GM18498 (cell line): ENCODE results near the gene JMJD8.

Experiments used
- ATAC-seq: cut with Tn5 transposase; IDR thresholded peaks from one replicate; pipeline ENCODE4 v1.9.1; 2021; ENCODE audit warnings: mild to moderate bottlenecking, moderate library complexity; ENCODE audit not compliant: unreplicated experiment

JMJD8 gene

DNA sequence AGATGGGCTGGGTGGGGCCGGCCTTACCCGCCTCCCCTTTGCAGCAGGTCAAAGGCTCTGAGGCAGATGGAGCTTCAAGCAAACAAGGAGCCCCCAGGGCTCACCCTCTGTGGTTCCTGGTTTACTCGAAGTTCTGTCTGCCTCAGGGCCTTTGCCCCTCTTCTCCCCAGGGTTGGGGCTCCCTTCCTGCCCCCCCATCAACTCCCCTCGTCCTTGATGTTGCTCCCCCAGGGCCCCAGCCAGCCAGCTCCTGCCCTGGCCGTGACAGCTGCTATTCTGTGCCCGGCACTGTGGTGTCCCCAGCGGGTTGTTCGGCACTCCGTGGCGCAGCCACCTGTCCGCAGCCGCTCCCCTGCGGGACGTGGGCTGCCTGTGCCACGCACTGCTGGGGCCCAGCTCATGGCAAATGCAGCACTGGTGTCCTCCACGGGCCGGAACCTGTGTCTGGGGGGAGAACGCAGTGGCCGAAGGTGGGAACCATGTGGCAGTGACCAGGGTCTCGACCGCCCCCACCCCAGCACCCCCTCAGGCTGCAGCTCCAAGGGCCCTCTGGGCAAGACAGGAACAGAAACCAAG is 26.5 kb upstream of the JMJD8 start:
- ATAC-seq, result no peak

DNA sequence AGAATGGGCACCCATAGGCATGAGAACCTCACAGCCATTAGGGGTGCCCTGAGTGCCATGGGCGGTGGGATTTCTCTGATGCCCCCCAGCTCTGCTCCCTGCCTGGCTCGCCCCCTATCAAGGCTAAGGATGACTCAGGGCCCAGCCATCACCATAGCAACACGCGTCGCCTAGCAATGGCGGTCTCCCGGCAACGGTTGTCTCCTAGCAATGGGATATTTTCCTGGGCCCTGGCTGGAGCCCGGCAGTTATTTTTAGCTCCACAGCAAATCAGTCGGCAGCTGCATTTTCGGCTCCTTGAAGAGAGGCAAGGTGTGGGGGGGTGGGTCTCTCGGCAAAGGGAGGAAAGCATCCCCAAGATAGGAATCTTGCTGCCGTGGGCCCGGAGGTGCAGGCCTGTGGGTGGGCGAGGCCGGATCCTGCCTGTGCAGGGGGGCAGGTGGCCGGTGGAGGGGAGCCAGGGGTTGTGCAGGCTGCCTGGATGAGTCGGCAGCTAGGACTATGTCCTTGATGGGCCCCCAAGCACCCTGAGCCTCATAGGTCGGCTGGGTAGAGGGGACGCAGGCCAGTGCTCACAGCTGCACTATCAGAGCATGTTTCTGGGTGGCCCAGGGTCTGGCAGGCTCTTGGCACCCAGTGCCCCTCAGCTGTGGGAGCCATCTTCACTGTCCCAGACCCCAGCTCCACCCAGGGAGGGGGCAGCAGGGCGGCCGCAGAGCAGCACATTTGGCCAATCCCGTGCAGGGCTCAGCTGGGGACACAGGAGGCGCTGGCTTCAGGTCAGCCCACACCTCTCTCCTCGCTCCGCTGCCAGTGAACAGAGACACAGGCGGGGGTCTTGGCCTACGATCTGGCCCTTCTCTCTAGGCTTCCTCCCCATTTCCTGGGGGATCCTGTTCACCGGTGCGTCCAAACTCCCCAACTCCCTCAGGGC is 25.7 kb upstream of the JMJD8 start:
- no peak for ATAC-seq

DNA sequence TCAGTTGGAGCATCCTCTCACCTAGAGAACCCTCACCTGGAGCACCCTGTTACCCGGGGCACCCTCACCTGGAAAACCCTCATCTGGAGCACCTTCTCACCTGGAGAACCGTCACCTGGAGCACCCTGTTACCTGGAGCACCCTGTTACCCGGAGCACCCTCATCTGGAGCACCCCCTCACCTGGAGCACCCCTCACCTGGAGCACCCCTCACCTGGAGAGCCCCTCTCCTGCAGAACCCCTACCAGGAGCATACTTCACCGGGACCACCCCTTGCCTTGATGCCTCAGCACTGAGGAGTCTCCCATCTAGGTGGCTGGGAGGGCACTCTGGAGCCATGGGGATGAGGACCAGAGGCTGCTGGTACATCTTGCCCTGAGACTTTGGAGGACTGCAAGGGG is 24.8 kb upstream of the JMJD8 start:
- no peak for ATAC-seq

DNA sequence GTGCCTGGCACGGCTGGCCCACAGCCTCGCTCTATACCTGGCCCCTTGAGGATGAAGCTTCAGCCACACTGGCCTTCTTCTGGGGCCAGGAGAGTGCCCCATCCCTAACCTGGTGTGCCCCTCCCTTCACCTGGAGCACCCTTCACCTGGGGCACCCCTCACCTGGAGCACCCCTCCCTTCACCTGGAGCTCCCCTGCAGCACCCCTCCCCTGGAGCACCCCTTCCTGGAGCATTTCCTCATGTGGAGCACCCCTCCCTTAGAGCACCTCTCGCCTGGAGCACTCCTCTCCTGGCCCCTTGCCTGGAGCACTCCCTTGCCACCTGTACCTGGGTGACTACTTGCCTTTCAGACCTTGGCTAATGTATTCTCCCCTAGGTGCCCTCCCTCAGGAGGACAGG is 23.9 kb upstream of the JMJD8 start:
- no peak for ATAC-seq

DNA sequence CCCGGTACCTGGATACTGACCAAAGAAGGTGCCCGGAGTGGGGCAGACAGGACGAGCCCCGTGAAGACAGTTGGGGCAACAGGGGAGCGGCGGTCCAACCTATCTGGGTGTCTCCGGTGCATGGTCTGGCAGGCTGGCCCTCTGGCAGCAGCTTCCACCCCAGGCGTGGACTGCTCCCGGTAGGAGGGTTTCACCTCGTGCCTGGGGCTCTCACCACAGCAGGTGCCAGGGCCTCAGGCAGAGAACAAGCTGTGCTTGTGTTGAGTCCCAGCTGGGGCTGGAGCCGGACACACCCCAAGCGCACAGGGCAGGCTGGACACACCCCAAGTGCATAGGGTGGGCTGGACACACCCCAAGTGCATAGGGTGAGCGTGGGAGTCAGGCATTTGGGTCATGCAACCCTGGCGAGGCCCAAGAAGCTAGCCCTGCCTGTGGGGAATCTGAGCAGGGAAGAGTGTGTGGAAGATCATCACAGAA is 23.0 kb upstream of the JMJD8 start:
- no peak for ATAC-seq

DNA sequence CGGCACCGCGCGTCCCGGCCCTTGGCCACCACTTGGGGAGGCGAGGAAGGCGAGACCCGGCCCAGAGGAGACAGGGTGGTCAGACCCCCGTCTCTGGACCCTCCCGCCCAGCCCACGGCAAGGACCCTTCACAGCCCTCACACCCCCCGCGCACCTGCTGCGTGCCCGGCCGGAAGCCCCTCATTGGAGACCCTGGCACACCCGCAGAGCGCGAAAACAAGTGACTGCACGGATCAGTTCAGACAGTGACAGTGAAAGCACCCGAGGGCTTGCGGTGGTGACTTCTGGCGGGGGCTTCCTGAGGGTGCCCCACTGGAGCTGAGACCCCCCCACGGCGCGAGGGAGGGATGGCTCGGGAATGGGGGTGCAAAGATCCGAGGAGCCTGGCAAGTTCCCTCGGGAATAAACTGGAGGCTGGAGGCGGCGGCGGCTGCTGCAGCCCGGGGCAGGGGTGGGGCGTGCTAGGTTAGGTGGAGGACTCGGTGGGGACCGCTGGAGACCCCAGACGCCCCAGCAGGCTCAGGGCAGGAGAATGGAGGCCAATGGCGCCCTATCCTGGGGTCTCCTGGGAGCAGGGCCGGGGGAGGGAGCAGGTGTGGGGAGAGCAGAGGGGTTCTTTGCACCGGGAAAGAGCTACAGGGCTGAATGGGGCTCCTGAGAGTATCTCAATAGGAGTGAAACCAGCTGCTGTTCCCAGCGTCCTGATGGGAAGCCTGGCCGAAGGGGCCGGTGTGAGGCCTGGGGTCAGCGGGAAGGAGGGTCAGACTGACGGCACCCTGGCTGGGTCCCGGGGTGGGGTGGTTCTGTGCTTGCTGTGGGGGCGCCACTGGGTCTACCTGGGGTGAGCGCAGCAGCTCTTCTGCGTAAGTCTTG is 22.3 kb upstream of the JMJD8 start:
- no peak for ATAC-seq

DNA sequence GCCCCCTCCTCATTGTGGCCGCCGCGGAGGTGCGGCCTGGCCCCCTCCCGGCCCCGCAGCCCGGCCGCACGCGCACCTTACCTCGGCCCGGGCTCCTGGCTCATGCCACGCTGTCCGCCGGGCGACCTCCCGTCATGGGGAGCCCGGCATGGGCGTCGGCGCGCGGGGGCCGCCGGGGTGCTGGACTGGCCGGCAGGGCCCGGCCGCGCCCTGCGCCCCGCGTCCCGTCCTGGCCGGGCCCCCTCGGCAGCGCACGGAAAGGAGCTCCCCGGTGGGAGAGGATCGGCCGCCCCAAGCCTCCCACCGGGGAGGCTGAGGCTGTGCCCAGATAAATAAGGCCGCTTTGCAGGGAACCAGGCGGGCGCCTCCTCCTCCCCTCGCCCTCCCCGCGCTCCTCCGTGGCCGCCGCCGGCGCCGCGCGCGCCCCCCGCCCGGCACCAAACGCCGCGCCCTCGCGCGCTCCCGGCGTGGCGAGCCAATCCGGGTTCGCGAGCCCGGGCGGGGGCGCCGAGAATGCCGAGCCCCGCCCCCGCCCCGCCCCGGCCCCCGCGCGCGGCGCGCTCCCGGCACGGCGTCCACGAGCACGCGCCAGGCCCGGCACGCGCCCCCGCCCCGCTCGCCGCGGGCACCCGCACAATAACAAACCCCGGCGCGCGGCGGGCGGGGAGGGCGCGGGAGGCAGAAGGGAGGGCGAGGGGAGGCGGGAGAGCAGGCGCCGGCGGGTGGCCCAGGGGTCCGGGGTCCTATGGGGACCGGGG is 21.5 kb upstream of the JMJD8 start, which contains the start of gene FBXL16:
FBXL16 (minus strand) TSS at position 371 of the 758 bp plus-strand sequence. CDS start 8,396 bp downstream, outside the sequence.
- no peak for ATAC-seq

DNA sequence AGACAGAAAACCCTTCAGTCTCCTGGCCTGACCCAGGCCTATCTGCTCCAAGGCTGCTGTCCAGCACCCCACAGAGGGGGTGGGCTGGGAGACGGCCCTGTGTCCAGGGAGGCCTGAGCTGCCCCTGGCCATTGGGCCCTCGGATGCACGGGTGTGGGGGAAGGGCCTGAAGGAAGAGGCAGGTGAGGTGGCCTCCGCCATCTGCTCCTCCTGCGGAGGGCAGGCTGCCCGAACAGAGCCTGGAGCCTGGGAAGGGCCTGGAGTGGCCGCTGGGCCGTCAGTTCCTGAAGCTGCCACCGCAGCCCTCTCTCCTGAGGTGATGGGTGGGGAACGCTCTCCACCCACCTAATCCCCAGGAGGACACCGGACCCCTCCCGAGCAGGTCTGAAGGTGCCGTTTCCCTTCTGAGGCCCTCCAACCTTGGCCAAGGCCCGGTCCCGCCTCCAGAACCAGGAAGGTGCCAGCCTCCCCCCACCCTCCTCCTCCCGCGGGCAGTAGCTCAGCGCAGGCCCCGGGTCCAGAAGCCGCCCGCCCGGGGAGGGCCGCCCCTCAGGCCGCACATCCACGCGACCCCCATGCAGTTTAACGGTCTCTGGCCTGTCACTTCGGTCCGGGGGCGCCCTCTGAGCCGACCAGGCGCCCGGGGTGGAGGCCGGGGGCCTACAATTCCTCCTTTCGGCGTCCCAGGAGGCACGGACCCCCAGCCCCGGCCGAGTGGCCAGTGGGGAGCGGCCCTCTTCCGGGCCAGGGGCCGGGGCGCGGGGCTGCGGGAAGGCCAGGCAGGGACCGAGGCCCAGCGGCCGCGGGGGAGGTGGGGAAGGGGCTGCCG is 20.6 kb upstream of the JMJD8 start:
- ATAC-seq, result no peak

DNA sequence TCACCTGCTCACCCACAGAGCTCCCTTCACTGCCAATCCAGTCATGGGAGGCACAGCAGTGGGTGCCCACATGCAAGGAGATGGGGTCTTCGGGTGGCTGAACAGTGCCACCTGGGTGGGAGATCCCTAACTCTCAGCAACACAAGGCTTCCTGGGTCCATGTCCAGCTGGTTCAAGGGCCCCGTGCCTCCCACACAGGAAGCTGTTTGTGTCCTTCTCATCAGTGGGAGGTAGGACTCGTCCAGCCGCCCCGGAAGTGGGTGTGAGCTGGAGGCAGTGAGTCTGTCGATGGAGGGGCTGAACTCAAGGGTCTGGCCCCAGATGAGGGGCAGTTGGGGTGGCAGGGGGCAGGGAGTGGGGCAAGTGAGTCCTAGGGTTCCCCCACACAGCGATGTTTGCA is 19.9 kb upstream of the JMJD8 start:
- ATAC-seq, result no peak

DNA sequence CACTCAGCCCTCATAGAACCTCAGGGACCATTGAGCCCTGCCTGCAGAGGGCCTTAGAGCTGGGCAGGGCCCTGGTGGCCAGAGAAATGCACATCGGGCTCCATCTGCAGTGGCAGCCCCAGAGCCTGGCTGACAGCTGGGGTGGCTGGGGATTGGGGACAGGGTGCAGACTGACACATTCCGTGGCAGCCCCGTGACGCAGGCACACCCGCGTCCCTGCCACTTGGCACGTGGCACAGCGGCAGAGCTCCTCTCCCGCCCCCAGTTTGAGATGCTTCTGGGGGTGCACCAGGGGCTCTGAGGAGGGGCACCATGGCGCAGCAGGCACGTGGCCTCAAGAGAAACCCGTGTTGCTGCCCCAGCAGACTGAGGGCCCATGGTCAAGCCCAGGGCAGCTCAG is 19.3 kb upstream of the JMJD8 start:
- ATAC-seq, result no peak

DNA sequence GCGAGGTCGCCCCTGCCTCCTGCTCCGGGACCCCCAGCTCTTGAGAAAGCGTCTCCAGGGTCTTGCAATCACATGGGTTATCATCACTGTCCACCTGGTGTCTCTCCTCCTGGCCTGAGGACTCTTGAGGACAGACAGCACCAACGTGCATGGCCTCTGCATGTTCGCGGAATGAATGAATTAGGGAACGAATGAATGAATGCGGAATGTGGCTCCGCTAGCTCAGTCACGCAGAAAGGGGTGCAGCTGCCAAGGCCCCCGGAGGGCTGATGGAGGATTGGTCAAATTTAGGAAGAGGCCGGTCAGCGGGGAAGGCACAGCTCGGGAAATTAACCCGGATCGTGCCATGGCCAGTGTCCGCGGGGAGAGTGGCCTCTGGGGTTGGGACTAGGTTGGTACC is 18.2 kb upstream of the JMJD8 start:
- ATAC-seq, result no peak

DNA sequence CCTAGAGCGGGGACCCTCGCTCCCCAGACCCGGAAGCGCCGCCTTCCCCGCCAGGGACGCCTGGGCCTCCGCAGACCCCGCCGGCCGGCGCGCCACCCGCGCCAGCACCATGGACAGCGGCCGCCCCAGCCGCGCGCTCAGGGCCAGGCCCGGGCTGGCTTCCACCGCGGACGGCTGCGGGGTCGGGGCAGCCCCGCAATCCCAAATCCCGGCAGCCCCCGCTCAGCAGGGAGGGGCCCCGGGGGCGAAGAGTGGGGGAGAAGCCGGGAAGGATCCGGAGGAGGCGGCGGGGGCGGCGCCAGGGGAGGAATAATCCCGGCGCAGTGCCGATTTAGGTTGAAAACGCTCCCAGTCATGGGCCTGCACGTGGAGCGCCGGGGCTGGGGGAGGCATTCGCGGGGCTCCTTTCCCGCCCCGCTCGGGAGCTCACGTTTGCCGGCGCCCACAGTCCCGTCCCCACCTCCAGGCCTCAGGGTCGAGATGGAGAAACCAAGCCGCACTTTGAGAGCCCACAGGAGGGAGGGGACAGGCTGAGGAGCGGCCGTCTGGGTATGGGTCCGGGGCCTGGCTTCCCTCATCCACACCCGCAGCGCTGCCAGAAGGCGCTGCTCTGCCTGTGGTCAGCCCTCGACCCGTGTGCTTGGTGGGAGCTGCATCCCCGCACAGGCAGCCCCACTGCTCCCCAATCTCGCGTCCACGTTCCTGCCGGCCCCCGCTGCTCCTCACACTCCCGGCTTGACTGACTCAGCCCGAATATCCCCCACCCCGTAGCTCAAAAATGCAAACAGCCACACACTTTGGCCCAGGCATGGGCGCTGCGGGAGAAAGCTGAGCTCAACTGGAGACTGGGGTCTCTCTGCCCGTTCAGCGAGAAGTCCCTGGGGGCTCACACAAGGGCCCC is 16.8 kb upstream of the JMJD8 start:
- no peak for ATAC-seq

DNA sequence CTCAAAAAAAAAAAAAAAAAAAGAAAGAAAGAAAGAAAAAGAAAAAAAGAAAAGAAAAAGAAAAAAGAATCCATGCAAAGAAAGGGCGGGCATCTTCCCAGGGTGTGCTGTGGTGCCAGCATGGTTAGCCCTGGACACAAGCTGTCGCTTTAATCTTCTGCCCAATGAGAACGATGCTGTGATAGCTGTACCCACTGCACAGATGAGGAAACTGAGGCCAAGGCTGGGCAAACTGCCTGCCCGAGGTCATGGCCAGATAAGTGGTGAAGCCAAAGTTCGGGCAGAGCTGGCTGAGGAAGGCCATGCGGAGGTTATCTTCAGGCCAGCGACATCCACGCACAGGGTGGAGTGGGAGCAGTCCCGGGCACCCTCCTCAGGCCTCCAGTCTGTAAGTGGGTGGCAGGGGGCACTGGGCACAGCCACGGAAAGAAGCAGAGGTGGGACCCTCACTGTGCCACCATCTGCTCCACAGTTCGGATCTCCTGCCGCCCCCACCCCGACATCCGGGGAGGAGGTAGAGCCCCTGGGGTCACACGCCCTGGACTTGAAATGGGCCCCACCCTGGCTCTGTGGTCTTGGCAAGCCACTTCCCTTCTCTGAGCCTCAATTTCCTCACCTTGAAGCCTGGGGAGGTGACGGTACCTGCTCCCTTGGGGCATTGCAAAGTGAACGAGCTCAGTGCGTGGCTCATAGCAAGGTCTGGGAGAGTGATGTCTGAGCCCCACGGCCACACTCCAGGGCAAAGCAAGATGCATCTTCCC is 15.0 kb upstream of the JMJD8 start:
- no peak for ATAC-seq

DNA sequence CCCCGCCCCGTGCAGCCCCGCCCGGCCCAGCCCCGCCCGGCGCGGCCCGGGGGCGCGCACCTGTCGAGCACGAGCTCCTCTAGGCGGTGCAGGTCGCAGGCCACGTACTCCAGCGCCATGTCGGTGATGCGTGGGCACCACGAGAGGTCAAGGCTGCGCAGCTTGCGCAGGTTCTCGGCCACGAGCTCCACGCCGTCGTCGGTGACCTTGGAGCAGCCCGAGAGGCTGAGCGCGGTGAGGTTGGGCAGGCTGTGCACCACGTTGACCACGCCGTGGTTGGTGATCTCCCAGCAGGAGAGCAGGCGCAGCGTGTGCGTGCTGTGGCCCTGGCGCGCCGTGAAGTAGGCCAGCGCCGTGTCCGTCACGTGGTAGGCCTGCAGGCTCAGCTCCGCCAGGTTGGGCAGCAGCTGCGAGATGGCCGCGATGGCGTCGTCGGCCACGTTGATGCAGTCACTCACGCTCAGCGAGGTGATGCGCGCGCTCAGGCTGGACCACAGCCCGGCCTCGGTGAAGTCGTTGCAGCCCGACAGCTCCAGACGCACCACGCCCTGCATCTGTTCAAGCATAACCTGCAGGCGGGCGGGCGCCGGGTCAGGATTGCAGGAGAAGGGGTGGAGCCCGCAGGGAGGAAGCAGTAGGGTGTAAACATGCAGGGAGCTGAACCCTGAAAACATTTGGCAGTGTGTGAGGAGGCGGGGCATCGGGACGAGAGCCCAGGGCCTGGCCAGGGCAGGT is 11.4 kb upstream of the JMJD8 start:
- no peak for ATAC-seq

DNA sequence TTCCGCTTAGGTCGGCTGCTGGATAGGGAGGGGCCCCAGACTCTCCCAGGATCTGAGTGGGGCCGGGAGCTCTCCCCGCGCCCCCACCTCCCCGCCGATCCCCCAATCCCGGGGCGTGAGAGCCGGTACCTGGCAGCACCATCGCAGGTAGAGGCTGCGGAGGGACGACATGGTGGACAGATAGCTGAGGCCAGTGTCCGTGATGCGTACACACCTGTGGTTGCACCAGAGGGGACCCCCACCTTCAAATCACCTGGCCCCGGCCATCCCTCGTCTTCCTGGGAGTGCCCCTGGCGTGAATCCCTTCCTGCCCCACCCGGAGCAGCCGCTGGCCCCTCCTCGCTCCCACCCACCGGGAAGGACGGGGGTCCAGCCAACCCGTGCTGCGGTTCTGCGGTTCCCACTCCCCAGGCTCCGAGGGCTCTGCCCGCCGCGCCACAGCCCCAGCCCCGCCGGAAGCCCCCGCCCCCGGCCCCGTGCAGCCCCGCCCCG is 10.8 kb upstream of the JMJD8 start:
- ATAC-seq, result no peak

DNA sequence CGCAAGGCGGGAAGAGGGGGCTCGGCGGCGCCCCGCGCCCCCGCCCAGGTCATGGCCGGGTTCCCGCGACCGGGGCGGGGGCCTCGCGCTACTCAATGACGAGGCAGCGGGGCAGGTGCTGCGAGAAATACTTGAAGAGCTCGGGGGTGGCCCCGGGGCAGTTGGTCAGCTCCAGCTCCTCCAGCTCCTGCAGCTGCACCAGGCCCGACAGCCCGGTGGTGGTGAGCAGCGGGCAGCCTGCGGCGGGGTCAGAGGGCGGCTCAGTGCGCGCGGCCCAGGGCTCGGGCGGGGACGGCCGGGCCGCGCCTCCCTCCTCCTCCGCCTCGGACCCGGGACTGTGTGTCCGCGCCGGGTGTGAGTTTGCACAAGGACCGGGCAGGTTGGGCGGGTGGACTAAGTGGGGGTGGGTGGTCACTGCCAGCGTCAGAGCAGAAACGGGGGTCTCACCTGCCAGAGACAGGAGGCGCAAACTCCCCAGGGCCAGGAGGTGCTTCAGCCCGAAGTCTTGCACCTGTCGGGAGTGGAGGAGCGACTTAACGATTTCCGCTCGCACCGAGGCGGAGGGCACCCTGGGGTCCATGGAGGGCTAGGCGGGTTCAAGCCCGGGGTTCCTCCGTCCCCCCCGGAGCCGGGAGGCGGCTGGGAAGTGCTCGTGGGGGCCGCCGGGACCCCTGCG is 10.2 kb upstream of the JMJD8 start:
- no peak for ATAC-seq

DNA sequence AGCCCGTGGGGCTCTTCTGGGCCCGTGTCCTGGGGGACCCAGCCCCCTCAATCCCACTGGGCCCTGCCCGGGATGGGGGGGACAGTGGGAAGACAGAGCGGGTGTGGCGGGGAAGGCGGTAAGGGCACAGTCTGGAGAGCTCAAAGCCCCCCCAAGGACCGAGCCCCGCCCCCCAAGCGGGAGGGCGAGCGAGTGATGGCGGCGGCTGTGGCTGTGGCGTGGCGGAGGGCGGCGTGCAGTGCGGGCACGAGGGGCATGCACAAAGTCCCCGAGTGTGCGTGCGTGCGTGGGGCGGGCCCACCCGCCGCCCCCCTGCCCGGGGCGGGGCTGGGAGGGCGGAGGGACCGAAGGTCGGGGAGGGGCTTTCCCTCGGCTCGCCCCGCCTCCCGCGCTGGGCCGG is 9.6 kb upstream of the JMJD8 start:
- ATAC-seq, result no peak
